C4-2B (cell line): Measurements from ENCODE around the gene SULT1C3.

Experiments
- ZFX ChIP-seq: fragments of 450-650 bp; IDR thresholded peaks from 2 replicates; pipeline ENCODE4 v1.6.1; 2017
- TF ChIP-seq, protein P1 (sequence below): fragments of 450-650 bp; conservative IDR thresholded peaks from 2 replicates; pipeline ENCODE4 v1.5.1; 2017; ENCODE audit warnings: mild to moderate bottlenecking

DNA sequence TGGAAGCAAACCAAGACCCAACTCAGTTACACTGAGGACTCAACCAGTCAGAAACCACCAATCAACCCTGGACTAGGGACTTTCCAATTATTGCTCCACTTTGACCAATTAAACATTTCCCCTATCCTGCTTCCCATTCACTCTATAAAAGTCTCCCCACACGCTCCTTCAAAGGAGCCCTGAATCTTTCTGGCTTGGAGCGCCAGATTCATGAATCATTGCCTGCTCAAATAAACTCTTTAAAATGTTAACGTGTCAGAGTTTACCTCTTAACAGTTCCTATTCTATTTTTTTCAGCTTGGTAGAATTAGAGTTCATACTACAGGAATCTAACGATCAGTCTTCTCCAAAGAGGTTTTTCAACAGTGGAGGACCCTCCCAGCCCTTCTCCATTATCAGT, 28.2 kb downstream of the SULT1C3 start:
- TF ChIP-seq, protein P1, sequence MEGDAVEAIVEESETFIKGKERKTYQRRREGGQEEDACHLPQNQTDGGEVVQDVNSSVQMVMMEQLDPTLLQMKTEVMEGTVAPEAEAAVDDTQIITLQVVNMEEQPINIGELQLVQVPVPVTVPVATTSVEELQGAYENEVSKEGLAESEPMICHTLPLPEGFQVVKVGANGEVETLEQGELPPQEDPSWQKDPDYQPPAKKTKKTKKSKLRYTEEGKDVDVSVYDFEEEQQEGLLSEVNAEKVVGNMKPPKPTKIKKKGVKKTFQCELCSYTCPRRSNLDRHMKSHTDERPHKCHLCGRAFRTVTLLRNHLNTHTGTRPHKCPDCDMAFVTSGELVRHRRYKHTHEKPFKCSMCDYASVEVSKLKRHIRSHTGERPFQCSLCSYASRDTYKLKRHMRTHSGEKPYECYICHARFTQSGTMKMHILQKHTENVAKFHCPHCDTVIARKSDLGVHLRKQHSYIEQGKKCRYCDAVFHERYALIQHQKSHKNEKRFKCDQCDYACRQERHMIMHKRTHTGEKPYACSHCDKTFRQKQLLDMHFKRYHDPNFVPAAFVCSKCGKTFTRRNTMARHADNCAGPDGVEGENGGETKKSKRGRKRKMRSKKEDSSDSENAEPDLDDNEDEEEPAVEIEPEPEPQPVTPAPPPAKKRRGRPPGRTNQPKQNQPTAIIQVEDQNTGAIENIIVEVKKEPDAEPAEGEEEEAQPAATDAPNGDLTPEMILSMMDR = no peak
- no peak for TF ChIP-seq ZFX
